Measurements from ENCODE around the gene SPRR1B. TPM values are rescaled to one million over a fixed set of nuclear protein-coding genes. Genes with fewer than 3 reads are reported as not detected.

SPRR1B gene
- total RNA-seq, 1 experiment from 2014 or later, result 0.66 TPM

DNA sequence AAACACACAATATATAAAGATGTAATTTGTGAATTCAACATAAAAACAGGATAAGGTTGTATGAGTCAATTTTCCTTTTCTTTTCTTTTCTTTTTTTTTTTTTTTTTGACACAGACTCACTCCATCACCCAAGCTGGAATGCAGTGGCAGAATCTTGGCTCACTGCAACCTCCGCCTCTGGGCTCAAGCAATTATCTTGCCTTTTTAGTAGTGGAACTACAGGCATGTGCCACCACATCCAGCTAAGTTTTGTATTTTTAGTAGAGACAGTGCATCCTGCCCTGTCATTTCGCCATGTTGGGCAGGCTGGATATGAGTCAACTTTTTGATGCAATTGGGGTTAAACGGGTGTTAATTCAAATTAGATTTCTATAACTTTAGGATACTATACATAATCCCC, 50.7 kb downstream of the SPRR1B start:
- DNase-seq (ENCODE audit: low read depth, low spot score), result no peak
- CTCF ChIA-PET, result no interaction called here

More for the DNA sequence above, 50.7 kb downstream of the SPRR1B start:
- intact Hi-C loops (cut with micrococcal nuclease), result no loop called here
- Histone ChIP-seq H3K36me3 (ENCODE audit: control insufficient read depth in 1 of 2, insufficient read depth in 2 of 2, low read length in 2 of 2) (no peaks in the 10 kb centered on the region), H2AFZ (ENCODE audit: low read depth, low read length, poor library complexity, severe bottlenecking) (no peak overlapping the region), H3K27ac (ENCODE audit: low read depth, low read length) (no peak overlapping the region), H3K4me2 (ENCODE audit: low read length) (no peak overlapping the region), H4K20me1 (ENCODE audit: insufficient read depth) (no peaks in the 10 kb centered on the region), H3K79me2 (ENCODE audit: insufficient read depth, low read length) (no peaks in the 10 kb centered on the region), H3K9me2 (ENCODE audit: insufficient read depth) (no peaks in the 10 kb centered on the region), H3K4me1 (ENCODE audit: control insufficient read depth in 1 of 2, insufficient read depth in 2 of 2, low read length in 2 of 2) (no peaks in the 10 kb centered on the region), H3K9me3 (ENCODE audit: control insufficient read depth in 1 of 2, insufficient read depth in 1 of 2, low read depth in 1 of 2, low read length in 2 of 2) (no peaks in the 10 kb centered on the region; a peak in 1 of 4 replicates), H3K27me3 (ENCODE audit: insufficient read depth, low read length) (peaks cover 10% of the 10 kb centered on the region), H3K4me3 (replicated peaks in 1 of 2; ENCODE audit: low read depth in 1 of 2, low read length in 2 of 2) (no peak overlapping the region), H3K9ac (ENCODE audit: low read length) (no peak overlapping the region)
- ChIA-PET POLR2A (no interaction called here), RAD21 (ENCODE audit: low non-redundant PET in 1 of 2, low total read pairs in 2 of 2, uncharacterized antibody in 2 of 2, unreplicated experiment in 2 of 2) (no interaction called here)
- no peak for ATAC-seq
- no TSS peak for BruUV-seq (replicated peaks)
- TF ChIP-seq, protein P1, sequence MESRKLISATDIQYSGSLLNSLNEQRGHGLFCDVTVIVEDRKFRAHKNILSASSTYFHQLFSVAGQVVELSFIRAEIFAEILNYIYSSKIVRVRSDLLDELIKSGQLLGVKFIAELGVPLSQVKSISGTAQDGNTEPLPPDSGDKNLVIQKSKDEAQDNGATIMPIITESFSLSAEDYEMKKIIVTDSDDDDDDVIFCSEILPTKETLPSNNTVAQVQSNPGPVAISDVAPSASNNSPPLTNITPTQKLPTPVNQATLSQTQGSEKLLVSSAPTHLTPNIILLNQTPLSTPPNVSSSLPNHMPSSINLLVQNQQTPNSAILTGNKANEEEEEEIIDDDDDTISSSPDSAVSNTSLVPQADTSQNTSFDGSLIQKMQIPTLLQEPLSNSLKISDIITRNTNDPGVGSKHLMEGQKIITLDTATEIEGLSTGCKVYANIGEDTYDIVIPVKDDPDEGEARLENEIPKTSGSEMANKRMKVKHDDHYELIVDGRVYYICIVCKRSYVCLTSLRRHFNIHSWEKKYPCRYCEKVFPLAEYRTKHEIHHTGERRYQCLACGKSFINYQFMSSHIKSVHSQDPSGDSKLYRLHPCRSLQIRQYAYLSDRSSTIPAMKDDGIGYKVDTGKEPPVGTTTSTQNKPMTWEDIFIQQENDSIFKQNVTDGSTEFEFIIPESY (IDR thresholded peaks at IDR 0.05; ENCODE audit: extremely low read depth, insufficient replicate concordance, low read length), result no peak
- TF ChIP-seq ELF1 (IDR thresholded peaks at IDR 0.05; ENCODE audit: borderline replicate concordance, low read depth) (no peak), POLR2A (IDR thresholded peaks at IDR 0.05; ENCODE audit: borderline replicate concordance, extremely low read depth, insufficient read depth, insufficient read length) (no peak), SIN3A (IDR thresholded peaks at IDR 0.05; ENCODE audit: low read depth) (no peak), EZH2 (IDR thresholded peaks at IDR 0.05) (no peak), ZFX (IDR thresholded peaks at IDR 0.05) (no peak), EZH2phosphoT487 (IDR thresholded peaks at IDR 0.05; ENCODE audit: borderline replicate concordance) (no peak), CBX3 (IDR thresholded peaks at IDR 0.05; ENCODE audit: low read depth) (no peak), ZNF274 (IDR thresholded peaks at IDR 0.05; ENCODE audit: low read depth, low read length) (no peak), JUND (IDR thresholded peaks at IDR 0.05) (no peak), FOSL1 (IDR thresholded peaks at IDR 0.05; ENCODE audit: low read depth) (no peak), RAD21 (IDR thresholded peaks at IDR 0.05; ENCODE audit: low read depth) (no peak), POLR2AphosphoS5 (IDR thresholded peaks at IDR 0.05; ENCODE audit: low read depth, low read length) (no peak), SP1 (IDR thresholded peaks at IDR 0.05; ENCODE audit: low read depth) (no peak), SRF (IDR thresholded peaks at IDR 0.05; ENCODE audit: low read depth) (no peak), CEBPB (IDR thresholded peaks at IDR 0.05; ENCODE audit: low read depth) (no peak)
- TF ChIP-seq, protein P2, sequence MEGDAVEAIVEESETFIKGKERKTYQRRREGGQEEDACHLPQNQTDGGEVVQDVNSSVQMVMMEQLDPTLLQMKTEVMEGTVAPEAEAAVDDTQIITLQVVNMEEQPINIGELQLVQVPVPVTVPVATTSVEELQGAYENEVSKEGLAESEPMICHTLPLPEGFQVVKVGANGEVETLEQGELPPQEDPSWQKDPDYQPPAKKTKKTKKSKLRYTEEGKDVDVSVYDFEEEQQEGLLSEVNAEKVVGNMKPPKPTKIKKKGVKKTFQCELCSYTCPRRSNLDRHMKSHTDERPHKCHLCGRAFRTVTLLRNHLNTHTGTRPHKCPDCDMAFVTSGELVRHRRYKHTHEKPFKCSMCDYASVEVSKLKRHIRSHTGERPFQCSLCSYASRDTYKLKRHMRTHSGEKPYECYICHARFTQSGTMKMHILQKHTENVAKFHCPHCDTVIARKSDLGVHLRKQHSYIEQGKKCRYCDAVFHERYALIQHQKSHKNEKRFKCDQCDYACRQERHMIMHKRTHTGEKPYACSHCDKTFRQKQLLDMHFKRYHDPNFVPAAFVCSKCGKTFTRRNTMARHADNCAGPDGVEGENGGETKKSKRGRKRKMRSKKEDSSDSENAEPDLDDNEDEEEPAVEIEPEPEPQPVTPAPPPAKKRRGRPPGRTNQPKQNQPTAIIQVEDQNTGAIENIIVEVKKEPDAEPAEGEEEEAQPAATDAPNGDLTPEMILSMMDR (IDR thresholded peaks at IDR 0.05 in 2 of 3, conservative IDR thresholded peaks at IDR 0.05 in 1 of 3; ENCODE audit: borderline replicate concordance in 1 of 3, insufficient read depth in 1 of 3, low read depth in 2 of 3, low read length in 2 of 3), result no peak
- TF ChIP-seq, protein P3, sequence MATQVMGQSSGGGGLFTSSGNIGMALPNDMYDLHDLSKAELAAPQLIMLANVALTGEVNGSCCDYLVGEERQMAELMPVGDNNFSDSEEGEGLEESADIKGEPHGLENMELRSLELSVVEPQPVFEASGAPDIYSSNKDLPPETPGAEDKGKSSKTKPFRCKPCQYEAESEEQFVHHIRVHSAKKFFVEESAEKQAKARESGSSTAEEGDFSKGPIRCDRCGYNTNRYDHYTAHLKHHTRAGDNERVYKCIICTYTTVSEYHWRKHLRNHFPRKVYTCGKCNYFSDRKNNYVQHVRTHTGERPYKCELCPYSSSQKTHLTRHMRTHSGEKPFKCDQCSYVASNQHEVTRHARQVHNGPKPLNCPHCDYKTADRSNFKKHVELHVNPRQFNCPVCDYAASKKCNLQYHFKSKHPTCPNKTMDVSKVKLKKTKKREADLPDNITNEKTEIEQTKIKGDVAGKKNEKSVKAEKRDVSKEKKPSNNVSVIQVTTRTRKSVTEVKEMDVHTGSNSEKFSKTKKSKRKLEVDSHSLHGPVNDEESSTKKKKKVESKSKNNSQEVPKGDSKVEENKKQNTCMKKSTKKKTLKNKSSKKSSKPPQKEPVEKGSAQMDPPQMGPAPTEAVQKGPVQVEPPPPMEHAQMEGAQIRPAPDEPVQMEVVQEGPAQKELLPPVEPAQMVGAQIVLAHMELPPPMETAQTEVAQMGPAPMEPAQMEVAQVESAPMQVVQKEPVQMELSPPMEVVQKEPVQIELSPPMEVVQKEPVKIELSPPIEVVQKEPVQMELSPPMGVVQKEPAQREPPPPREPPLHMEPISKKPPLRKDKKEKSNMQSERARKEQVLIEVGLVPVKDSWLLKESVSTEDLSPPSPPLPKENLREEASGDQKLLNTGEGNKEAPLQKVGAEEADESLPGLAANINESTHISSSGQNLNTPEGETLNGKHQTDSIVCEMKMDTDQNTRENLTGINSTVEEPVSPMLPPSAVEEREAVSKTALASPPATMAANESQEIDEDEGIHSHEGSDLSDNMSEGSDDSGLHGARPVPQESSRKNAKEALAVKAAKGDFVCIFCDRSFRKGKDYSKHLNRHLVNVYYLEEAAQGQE (IDR thresholded peaks at IDR 0.05; ENCODE audit: low read depth), result no peak
- TF ChIP-seq, protein P4, sequence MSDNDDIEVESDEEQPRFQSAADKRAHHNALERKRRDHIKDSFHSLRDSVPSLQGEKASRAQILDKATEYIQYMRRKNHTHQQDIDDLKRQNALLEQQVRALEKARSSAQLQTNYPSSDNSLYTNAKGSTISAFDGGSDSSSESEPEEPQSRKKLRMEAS (IDR thresholded peaks at IDR 0.05), result no peak
- TF ChIP-seq, protein P5, sequence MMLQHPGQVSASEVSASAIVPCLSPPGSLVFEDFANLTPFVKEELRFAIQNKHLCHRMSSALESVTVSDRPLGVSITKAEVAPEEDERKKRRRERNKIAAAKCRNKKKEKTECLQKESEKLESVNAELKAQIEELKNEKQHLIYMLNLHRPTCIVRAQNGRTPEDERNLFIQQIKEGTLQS (IDR thresholded peaks at IDR 0.05), result no peak

All from HCT116 (cell line).